Hippocampal formation (tissue), 2 donors: ENCODE data around the gene PROS1.

Experiments used
- DNase-seq, 2 donors: peaks; one replicate each; lab custom pipeline; 2025; lab: John Stamatoyannopoulos, UW

Gene PROS1

DNA sequence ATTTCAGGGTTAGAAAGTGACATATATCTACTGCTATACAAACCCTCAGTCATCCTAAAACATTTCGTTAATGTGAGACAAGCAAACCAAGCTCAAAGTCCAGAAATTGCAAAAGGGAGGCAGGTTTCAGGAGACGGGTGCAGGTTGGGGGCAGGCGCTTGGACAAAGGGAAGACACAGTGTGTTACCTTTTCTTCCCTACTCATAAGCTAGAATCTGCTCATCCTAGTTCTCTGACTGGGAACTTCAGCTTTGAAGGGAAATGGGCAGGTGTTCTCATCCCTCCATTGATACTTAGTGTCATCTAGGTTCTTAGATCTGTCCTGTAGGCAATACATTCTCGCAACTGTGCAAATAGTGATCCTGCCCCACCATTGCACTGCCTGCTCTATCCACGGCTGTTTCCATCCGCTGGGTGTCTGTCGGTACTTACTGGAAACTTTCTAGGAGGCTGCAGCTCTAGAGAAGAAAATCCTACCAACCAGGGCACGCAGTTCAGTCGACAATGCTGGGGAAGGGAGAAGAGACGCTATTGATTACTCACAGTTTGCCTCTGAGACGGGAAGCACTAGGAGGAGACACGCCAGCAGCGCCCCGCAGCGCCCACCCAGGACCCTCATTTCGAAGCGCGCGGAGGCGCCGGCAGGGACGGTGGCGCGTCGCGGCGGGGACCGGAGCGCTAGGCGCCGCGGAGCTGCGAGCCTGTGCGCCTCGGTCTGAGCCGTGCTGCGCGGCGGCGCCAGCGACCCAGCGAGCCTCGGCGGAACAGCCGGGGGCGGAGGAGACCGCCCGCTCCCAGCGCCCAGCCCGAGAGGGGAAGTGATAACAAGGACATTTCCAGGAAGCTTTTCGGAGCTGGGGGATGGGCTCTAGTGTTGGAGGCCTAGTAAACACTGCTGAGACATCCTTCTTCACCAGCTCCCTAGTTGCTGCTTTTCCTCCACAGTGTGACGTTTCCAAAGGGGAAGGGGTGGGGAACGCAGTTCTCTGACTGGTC is at the start of gene PROS1:
Gene PROS1, minus strand, starts transcription at position 766 of the 996 bp plus-strand sequence. Its CDS starts 147 bp downstream, at position 619.
- peak; percentile 51 to 63 for DNase-seq

GRCh38 chr3:94020293-94020692 is 46.6 kb upstream of the PROS1 start:
- DNase-seq = no peak

- DNase-seq = no peak
These were observed 46.0 kb upstream of the PROS1 start for GRCh38 chr3:94019659-94020058.

DNA sequence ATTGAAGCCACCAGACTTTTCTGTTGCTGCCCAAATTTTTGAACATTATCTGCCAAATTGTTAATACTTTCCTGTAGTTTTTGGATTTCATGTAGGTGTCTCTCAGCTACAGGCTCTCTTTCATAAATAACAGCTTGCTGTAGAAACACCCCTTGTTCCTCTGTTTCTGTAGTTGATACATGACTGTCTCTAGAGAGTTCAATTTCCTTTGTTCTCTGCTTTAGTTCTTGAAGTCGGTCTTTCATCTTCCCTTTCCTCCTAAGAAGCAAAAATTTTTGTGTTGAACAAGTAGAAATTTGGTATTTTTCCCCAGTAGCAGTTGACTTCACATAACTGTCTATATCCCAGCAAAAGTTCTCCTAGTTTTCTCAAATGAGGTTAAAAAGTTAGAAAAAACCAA is 41.3 kb upstream of the PROS1 start:
- no peak for DNase-seq

DNA sequence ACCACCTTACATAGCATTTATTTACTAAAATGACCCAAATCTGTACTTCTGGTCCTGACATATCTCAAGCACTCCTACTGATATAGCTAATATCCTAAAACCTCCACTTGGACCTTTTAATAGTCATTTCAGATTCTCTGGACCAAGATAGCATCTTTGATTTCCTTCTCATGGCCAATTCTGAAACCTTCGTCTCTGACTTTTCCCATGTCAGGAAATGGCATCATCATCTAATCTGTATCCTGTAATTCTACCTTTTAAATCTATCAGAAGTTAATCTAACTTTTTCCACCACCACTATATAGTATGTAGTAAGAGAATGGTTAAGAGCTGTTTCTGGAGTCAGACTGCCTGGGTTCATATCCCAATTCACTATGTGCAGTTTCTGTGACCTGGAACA is 38.5 kb upstream of the PROS1 start:
- DNase-seq = no peak

DNA sequence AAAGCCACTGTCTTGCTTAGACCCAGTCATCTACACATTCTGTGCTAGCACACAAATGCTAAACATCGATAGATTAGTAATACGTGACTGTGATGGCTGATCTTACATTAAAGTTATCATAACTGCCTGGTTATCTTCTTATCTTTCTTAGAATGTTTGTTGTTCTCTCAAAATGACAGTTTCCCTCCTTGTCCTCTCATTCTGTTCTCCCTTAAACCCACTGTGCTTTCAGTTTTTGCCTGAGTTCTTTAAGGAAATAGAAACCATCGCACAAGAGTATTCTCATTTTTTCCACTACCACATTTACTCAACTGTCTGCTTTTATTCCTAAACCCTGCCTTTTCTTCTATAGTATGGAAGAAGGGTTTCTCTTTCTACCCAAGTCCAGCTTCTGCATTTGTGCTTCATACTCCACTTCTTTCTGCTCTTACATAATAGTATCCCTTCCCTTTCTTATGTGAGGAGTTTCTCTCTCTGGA is 37.6 kb upstream of the PROS1 start:
- DNase-seq = no peak

DNA sequence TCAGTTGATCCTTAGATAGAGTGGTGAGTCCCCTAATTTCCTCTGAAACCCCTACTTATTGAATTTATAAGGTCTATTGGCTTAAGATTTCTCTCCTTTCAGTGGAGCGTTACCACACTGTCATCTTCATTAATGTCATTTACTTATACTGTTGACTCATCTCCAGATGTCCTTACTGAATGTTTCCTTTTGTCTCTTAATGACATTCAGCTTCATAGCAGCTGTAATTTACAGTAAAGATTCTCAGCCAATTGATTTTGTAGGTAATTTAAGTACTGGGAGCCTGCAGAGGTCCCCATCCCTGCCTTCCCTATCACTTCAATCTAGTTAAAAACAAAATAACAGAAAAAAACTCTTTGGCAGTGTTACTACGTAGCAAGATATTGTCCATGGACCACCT is 35.9 kb upstream of the PROS1 start:
- no peak for DNase-seq

DNA sequence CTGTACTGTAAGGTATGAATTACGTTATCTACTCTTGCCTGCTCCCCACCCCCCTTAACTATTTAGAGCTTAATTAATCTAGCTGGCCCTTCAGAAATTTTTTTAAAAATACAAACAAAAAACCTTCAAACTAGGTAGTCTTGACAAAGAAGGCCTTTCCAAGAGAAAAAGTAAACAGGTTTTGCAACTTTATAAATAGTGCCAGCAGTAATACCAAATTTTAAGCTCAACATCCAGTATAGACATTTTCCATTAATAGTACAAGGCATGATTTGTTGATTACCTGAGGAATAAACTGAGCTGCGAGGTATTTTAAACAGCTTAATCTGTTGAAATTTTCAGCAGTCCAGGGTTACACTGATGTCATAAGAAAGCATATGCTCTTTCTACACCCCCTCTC is 34.6 kb upstream of the PROS1 start:
- no peak for DNase-seq

DNA sequence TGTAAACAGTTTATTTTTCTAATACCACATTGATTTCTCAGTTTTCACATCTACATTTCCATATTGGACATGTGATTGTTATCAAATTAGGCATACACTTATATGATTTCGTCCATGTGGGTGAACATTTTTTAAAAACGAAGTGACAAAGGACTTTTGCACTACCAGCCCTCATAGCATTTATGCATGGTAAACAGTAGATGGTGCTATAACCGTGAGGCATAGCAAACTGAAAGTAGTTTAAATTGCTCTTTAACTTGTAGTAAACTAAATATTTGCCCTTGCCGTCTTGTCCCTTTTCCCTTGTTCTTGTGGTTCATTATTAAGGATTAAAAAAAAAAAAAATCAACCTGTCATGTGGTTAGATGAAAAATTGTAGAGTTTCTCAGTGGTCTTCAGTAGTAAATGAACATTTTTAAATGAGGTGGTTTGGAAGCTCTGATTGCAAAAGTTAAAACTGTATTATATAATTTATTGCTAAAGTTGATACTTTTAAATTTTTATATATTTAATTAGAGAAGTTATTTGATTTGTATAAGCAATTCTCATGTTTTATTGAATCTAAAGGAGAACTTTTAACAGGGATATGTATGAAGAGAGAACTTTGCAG is 30.7 kb upstream of the PROS1 start:
- peak in 1 of 2 donors; percentile 73 for DNase-seq

DNA sequence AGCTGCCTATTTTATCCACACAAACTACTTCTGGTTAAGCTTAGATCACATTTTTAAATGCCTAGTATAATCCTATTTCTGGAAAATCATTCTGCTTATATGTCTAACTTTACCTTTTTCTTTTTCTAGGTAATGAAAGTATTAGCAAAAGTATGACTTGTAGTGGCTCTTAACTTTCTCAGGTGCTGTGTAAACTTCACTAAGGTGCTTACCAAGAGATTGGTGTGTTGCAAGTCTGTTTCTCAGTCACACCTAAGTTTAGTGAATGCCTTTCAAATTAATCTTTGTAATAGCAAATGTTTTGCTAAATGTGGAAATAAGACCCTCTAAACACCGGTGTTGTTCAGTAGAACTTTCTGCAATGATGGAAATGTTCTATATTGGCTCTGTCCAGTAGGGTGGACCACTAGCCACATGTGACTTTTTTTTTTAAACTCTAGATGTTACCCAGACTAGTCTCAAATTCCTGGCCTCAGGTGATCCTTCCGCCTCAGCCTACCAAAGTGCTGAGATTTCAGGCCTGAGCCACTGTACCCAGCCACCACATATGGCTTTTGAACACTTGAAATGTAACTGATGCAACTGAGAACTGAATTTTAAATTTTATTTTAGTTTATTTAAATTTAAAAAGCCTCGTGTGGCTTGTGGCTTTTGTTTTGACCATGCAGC is 28.3 kb upstream of the PROS1 start:
- DNase-seq = no peak

- no peak for DNase-seq
These were observed 27.5 kb upstream of the PROS1 start for GRCh38 chr3:94001191-94001590.

DNA sequence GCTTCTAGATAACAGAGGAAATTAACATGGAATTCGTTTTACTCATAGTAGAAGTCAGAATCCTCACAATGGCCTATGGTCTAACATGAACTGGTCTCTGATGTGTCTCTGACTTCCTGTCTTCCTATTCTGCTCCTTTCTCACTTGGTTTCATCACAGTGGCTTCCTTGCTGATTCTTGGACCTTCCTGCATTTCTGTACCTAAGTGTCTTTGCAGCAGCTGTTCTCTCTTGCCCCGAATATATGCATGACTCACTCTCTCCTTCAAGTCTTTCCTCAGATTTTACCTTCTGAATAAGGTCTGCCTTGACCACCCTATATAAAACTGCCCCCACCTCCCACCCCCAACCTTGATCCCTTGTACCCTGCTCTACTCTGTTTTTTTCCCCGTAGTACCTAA is 20.4 kb upstream of the PROS1 start:
- no peak for DNase-seq

- DNase-seq = no peak
These were observed 18.5 kb upstream of the PROS1 start for GRCh38 chr3:93992207-93992606.

- no peak for DNase-seq
These were observed 17.9 kb upstream of the PROS1 start for GRCh38 chr3:93991631-93992030.

- DNase-seq = no peak
These were observed 15.5 kb upstream of the PROS1 start for GRCh38 chr3:93989241-93989640.

GRCh38 chr3:93988764-93989163 is 15.1 kb upstream of the PROS1 start:
- no peak for DNase-seq

DNA sequence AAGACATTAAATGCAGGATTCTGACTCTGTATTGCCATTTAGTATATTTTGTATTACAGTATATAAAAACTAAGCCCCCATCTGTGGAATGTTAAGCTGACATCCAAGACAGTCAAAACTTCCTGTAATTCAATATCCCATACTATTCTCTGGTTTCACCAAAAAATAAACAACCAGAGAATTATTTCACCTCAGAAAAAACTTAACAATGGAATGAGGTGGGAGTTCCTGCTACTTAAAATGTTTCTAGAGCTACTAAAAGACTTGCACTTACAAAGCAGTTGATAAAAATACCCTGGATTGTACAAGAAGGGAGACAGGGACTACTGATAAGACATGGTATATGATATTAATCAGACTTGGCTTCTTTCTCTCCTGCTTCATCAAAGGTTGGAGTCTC is 14.6 kb upstream of the PROS1 start:
- DNase-seq = no peak

DNA sequence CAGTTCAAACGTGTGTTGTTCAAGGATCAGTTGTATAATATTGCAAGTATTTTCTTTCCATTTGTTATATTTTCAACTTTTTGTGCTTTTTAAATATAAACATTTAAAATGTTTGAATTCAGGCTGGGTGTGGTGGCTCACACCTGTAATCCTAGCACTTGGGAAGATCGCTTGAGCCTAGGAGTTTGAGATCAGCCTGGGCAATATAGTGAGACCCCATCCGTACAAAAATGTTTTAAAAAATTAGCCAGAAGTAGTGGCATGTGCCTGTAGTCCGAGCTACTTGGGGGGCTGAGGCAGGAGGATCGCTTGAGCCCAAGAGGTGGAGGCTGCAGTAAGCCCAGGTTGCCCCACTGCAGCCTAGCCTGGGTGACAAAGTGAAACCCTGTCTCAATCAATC is 10.9 kb upstream of the PROS1 start:
- no peak for DNase-seq

DNA sequence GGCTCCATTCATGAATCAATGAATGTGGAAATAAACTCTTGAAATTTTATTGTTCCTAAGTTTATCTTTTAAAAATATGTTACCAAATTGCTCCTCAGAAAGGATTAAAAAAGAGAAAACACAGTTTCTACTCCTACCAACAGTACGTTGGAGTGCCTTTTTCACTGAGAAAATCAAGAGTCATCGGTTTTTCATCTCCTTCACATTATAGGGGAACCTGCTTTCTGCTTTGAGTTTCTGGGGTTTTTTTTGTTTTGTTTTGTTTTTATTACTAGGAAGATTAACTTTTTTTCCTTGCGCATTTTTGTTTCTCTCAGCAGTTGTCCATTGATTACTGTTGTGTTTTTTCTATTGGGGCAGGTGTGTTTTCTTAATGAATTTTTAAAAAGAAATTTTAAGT is 9.7 kb upstream of the PROS1 start:
- no peak for DNase-seq

DNA sequence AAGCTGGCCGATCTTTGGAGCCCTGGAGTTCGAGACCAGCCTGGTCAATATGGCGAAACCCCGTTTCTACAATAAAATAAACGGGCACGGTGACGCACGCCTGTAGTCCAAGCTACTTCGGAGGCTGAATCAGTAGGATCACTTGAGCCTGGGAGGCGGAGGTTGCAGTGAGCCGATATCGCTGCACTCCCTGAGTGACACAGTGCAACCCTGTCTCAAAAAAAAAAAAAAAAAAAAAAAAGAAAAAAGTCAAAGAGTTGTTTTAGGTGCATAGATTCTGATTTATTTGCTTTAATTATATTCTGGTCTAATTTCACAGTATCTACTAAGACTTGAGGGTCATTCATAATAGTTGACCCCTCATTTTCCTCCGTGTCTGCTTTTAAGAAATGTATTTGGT is 8.0 kb upstream of the PROS1 start:
- no peak for DNase-seq

DNA sequence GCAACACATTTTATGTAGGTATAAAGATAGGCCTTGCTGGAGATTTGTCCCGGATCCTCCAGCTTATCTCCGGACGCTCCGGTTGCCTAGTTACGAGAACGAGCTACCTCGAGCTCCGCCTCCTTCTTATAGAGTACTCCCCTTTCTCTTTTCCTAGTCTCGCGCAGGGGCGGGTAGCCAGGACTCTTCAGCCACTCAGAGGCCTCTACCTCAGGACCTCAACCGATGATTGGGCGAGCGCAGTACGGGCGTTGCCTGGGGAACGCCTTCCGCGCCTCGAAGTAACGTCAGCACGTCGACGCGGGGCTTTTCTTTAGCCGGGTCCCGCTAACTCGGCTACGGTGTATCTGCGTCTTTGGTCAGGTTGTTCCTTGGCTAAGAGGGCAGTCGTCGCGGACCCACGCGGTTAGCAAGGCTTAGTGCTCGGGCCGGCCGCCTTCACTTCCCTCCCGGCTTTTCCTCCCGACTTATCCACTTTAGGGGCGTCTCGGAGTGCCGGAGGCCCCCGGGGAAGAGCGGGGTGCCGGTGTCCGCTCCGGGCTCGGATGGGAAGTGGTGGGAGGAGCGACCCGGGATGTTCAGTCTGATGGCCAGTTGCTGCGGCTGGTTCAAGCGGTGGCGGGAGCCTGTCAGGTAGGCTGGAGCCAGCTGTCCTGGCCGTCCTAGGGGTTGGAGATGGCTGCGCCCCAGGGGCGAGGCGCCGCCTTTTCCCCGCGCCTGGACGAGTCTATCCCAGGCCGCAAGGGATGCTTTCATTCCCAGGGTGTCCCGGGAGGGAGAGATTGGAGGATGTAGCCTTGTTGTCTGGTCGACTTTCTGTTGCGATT is 6.4 kb upstream of the PROS1 start, which contains the start of gene ARL13B:
Gene ARL13B, plus strand, starts transcription at position 306 of the 827 bp plus-strand sequence. Its CDS starts 269 bp downstream, at position 575.
- DNase-seq = peak; percentile 95 to 99

- DNase-seq = no peak
These were observed 3.7 kb downstream of the PROS1 start for GRCh38 chr3:93969997-93970396.
